ENCODE data around the gene HMCN1. TPM values are rescaled to one million over a fixed set of nuclear protein-coding genes. Genes with fewer than 3 reads are reported as not detected.

HMCN1 gene
- total RNA-seq, 2 donors from 2014 or later, result 6.5 to 7.4 TPM

GRCh38 chr1:185917646-185918045 is 183.5 kb downstream of the HMCN1 start:
- no peak overlapping the region for H3K27ac Mint-ChIP-seq
- Histone ChIP-seq H3K27ac (ENCODE audit: low read depth, low read length) (no peak overlapping the region), H3K27me3 (ENCODE audit: control insufficient read depth, insufficient read depth, low read length, poor library complexity, severe bottlenecking) (no peaks in the 10 kb centered on the region), H3K9me3 (ENCODE audit: control insufficient read depth, low read length) (no peaks in the 10 kb centered on the region), H3K4me1 (ENCODE audit: control insufficient read depth, insufficient read depth, low read length) (peaks cover 9% of the 10 kb centered on the region), H3K36me3 (ENCODE audit: control insufficient read depth, insufficient read depth, low read length) (no peaks in the 10 kb centered on the region), H3K4me3 (ENCODE audit: low read length) (no peak overlapping the region), H3K9ac (ENCODE audit: extremely low read depth, low read length, poor library complexity, severe bottlenecking) (no peak overlapping the region)
- H3K27me3 Mint-ChIP-seq (ENCODE audit: insufficient read depth), result no peaks in the 10 kb centered on the region
- no peaks in the 10 kb centered on the region for H3K9me3 Mint-ChIP-seq
- TF ChIP-seq CTCF (conservative IDR thresholded peaks at IDR 0.05), result no peak
- H3K4me3 Mint-ChIP-seq, result no peak overlapping the region
- H3K4me1 Mint-ChIP-seq, result peaks cover 23% of the 10 kb centered on the region
- 75 to 88% methylated on average over 1 to 3 of the region's 3 CpGs for WGBS, 2 experiments (ENCODE audit: insufficient coverage in 1 of 2, insufficient read length in 1 of 2)
- H3K36me3 Mint-ChIP-seq (ENCODE audit: low read depth), result no peaks in the 10 kb centered on the region
- peak; percentile 90 for DNase-seq

GRCh38 chr1:185920602-185921001 is 186.4 kb downstream of the HMCN1 start:
- no peak overlapping the region for H3K27ac ChIP-seq (ENCODE audit: low read depth, low read length)
- H3K4me3 Mint-ChIP-seq, result no peak overlapping the region
- no peak overlapping the region for H3K27ac Mint-ChIP-seq
- no peaks in the 10 kb centered on the region for H3K36me3 ChIP-seq (ENCODE audit: control insufficient read depth, insufficient read depth, low read length)
- H3K4me1 ChIP-seq (ENCODE audit: control insufficient read depth, insufficient read depth, low read length), result no peaks in the 10 kb centered on the region
- H3K27me3 ChIP-seq (ENCODE audit: control insufficient read depth, insufficient read depth, low read length, poor library complexity, severe bottlenecking), result no peaks in the 10 kb centered on the region
- H3K9ac ChIP-seq (ENCODE audit: extremely low read depth, low read length, poor library complexity, severe bottlenecking), result no peak overlapping the region
- DNase-seq, result no peak
- no peaks in the 10 kb centered on the region for H3K9me3 ChIP-seq (ENCODE audit: control insufficient read depth, low read length)
- H3K27me3 Mint-ChIP-seq (ENCODE audit: insufficient read depth), result no peaks in the 10 kb centered on the region
- H3K36me3 Mint-ChIP-seq (ENCODE audit: low read depth), result no peaks in the 10 kb centered on the region
- peaks cover 4% of the 10 kb centered on the region for H3K4me1 Mint-ChIP-seq
- no peaks in the 10 kb centered on the region for H3K9me3 Mint-ChIP-seq
- TF ChIP-seq CTCF (conservative IDR thresholded peaks at IDR 0.05), result no peak
- 90% methylated on average over 1 of the region's 3 CpGs; no CpG with 5 or more reads in 1 of the 2 experiments for WGBS, 2 experiments (ENCODE audit: insufficient coverage in 1 of 2, insufficient read length in 1 of 2)
- no peak overlapping the region for H3K4me3 ChIP-seq (ENCODE audit: low read length)

- no peaks in the 10 kb centered on the region for H3K27me3 Mint-ChIP-seq (ENCODE audit: insufficient read depth)
- TF ChIP-seq CTCF (conservative IDR thresholded peaks at IDR 0.05), result no peak
- no peak for DNase-seq
- H3K9ac ChIP-seq (ENCODE audit: extremely low read depth, low read length, poor library complexity, severe bottlenecking), result no peak overlapping the region
- H3K27ac Mint-ChIP-seq, result no peak overlapping the region
- no peaks in the 10 kb centered on the region for H3K36me3 ChIP-seq (ENCODE audit: control insufficient read depth, insufficient read depth, low read length)
- H3K4me1 Mint-ChIP-seq, result peaks cover 10% of the 10 kb centered on the region
- no peak overlapping the region for H3K4me3 Mint-ChIP-seq
- no peaks in the 10 kb centered on the region for H3K27me3 ChIP-seq (ENCODE audit: control insufficient read depth, insufficient read depth, low read length, poor library complexity, severe bottlenecking)
- H3K36me3 Mint-ChIP-seq (ENCODE audit: low read depth), result no peaks in the 10 kb centered on the region
- no peaks in the 10 kb centered on the region for H3K4me1 ChIP-seq (ENCODE audit: control insufficient read depth, insufficient read depth, low read length)
- H3K9me3 Mint-ChIP-seq, result no peaks in the 10 kb centered on the region
- 84% methylated on average over 1 of the region's 1 CpG; no CpG with 5 or more reads in 1 of the 2 experiments for WGBS, 2 experiments (ENCODE audit: insufficient coverage in 1 of 2, insufficient read length in 1 of 2)
- H3K4me3 ChIP-seq (ENCODE audit: low read length), result no peak overlapping the region
- no peak overlapping the region for H3K27ac ChIP-seq (ENCODE audit: low read depth, low read length)
- no peaks in the 10 kb centered on the region for H3K9me3 ChIP-seq (ENCODE audit: control insufficient read depth, low read length)
Observed at GRCh38 chr1:185921636-185922035, 187.4 kb downstream of the HMCN1 start.

All from endodermal cell (in vitro differentiated cells).